ENCODE measurements around the gene CCL18.

GRCh38 chr17:36063786-36064541 lies at the start of gene CCL18:
- no peak for TF ChIP-seq CTCF (IDR thresholded peaks at IDR 0.05)
- TF ChIP-seq POLR2A (IDR thresholded peaks at IDR 0.05): no peak
